CD4-positive, CD25-positive, alpha-beta regulatory T cell (primary cell): ENCODE results near the gene SCFD1. TPM values are rescaled to one million over a fixed set of nuclear protein-coding genes. Genes with fewer than 3 reads are reported as not detected.
A peak's percentile ranks its signal among the peaks of the same experiment; 100 is the strongest.

ENCODE experiments used
- ATAC-seq, 2 donors: fragments of 150-1000 bp; cut with Tn5 transposase; one replicate each; pipeline ENCODE4 v1.10.0; 2021; ENCODE audit warnings: low read depth in 2 of 2, moderate number of reproducible peaks in 2 of 2, moderate library complexity in 1 of 2
- DNase-seq, 3 donors: peaks; one replicate each; pipeline versions ENCODE4 v3.0.0 to v3.0.0-alpha.2; 2012 to 2022; ENCODE audit warnings: mixed read lengths in 1 of 3
- H3K27ac ChIP-seq: one replicate; pipeline ENCODE4 v1.7.0; 2013; ENCODE audit warnings: mild to moderate bottlenecking, low read length; ENCODE audit not compliant: insufficient read depth, poor library complexity, severe bottlenecking
- H3K27me3 ChIP-seq: one replicate; pipeline ENCODE4 v1.7.0; 2013; ENCODE audit warnings: low read length; ENCODE audit not compliant: control insufficient read depth, insufficient read depth
- H3K36me3 ChIP-seq: one replicate; pipeline ENCODE4 v1.7.0; 2013; ENCODE audit warnings: mild to moderate bottlenecking, low read length, moderate library complexity; ENCODE audit not compliant: control insufficient read depth, insufficient read depth
- H3K4me1 ChIP-seq: 2 replicates; pipeline ENCODE4 v1.7.0; 2013; ENCODE audit warnings: mild to moderate bottlenecking, low read length; ENCODE audit not compliant: insufficient read depth, control insufficient read depth, poor library complexity, severe bottlenecking
- H3K4me3 ChIP-seq: one replicate; pipeline ENCODE4 v1.7.0; 2013; ENCODE audit warnings: low read depth, mild to moderate bottlenecking, low read length, moderate library complexity
- H3K9me3 ChIP-seq, 2 experiments: 1 replicate in 1 of 2; 2 replicates in 1 of 2; pipeline ENCODE4 v1.7.0; 2013; ENCODE audit warnings: low read length in 2 of 2, mild to moderate bottlenecking in 1 of 2, moderate library complexity in 1 of 2; ENCODE audit not compliant: control insufficient read depth in 2 of 2
- H3K27ac Mint-ChIP-seq, 3 donors: one replicate each; pipeline ENCODE4 v1.8.0; 2020 to 2022; ENCODE audit warnings: mild to moderate bottlenecking in 3 of 3, mixed read lengths in 3 of 3, moderate library complexity in 2 of 3
- H3K27me3 Mint-ChIP-seq: one replicate; pipeline ENCODE4 v1.8.0; 2022; ENCODE audit warnings: mild to moderate bottlenecking, mixed read lengths
- H3K36me3 Mint-ChIP-seq: one replicate; pipeline ENCODE4 v1.8.0; 2020; ENCODE audit warnings: mixed read lengths
- H3K4me1 Mint-ChIP-seq, 4 donors: one replicate each; pipeline ENCODE4 v1.8.0; 2020 to 2022; ENCODE audit warnings: mixed read lengths in 4 of 4, mild to moderate bottlenecking in 1 of 4
- H3K4me3 Mint-ChIP-seq, 4 donors: one replicate each; pipeline ENCODE4 v1.8.0; 2020 to 2022; ENCODE audit warnings: mild to moderate bottlenecking in 4 of 4, mixed read lengths in 4 of 4, moderate library complexity in 3 of 4
- H3K9me3 Mint-ChIP-seq, 7 donors: one replicate each; pipeline ENCODE4 v1.8.0; 2020 to 2022; ENCODE audit warnings: mixed read lengths in 7 of 7, mild to moderate bottlenecking in 3 of 7, moderate library complexity in 2 of 7
- polyA plus RNA-seq, 4 donors: library from polyadenylated mRNA; unstranded; fragments of 300-500 nt; fragmentation: Illumina TruSeq; gene quantifications; one replicate each; pipeline ENCODE4 v1.2.3, GENCODE V29; 2021
- total RNA-seq: library from RNA; stranded (reverse); gene quantifications from one replicate; pipeline ENCODE4 v1.2.3, GENCODE V29; 2022

Gene SCFD1
- total and polyA plus RNA-seq, 5 donors from 2014 or later = 56.1 to 86.6 (median 63.3) TPM

- peak in 1 of 2 donors; percentile 53 for ATAC-seq
- Mint-ChIP-seq H3K27ac (no peak overlapping the region), H3K4me3 (no peak overlapping the region), H3K9me3 (no peaks in the 10 kb centered on the region), H3K36me3 (peaks cover 28% of the 10 kb centered on the region), H3K4me1 (peaks cover 0 to 11% (median 2%) of the 10 kb centered on the region in 4 donors), H3K27me3 (no peaks in the 10 kb centered on the region)
- Histone ChIP-seq H3K9me3 (no peaks in the 10 kb centered on the region), H3K27me3 (no peaks in the 10 kb centered on the region), H3K4me1 (no peaks in the 10 kb centered on the region), H3K4me3 (no peak overlapping the region), H3K36me3 (peaks cover 63% of the 10 kb centered on the region), H3K27ac (no peak overlapping the region)
- DNase-seq = peak; percentile 8 to 45 (median 8)
Measured at GRCh38 chr14:30656190-30656632, 34.1 kb downstream of the SCFD1 start.

GRCh38 chr14:30657050-30657449 lies 34.9 kb downstream of the SCFD1 start:
- Histone ChIP-seq H3K27ac (no peak overlapping the region), H3K9me3 (no peaks in the 10 kb centered on the region), H3K4me1 (no peaks in the 10 kb centered on the region), H3K36me3 (peaks cover 58% of the 10 kb centered on the region), H3K4me3 (no peak overlapping the region), H3K27me3 (no peaks in the 10 kb centered on the region)
- no peak overlapping the region for H3K4me3 Mint-ChIP-seq
- ATAC-seq = no peak
- H3K4me1 Mint-ChIP-seq = peaks cover 0 to 12% (median 2%) of the 10 kb centered on the region in 4 donors
- H3K27ac Mint-ChIP-seq = no peak overlapping the region
- H3K36me3 Mint-ChIP-seq = peaks cover 28% of the 10 kb centered on the region
- no peaks in the 10 kb centered on the region for H3K27me3 Mint-ChIP-seq
- H3K9me3 Mint-ChIP-seq = no peaks in the 10 kb centered on the region
- DNase-seq = no peak

GRCh38 chr14:30657606-30658163 lies 35.6 kb downstream of the SCFD1 start:
- H3K9me3 ChIP-seq = no peaks in the 10 kb centered on the region
- H3K27me3 ChIP-seq = no peaks in the 10 kb centered on the region
- no peak overlapping the region for H3K4me3 ChIP-seq
- peaks cover 33% of the 10 kb centered on the region for H3K36me3 Mint-ChIP-seq
- H3K27me3 Mint-ChIP-seq = no peaks in the 10 kb centered on the region
- no peak overlapping the region for H3K27ac Mint-ChIP-seq
- H3K4me1 Mint-ChIP-seq = peaks cover 0 to 17% (median 2%) of the 10 kb centered on the region in 4 donors
- ATAC-seq (no peak), DNase-seq (peak in 1 of 3 donors; percentile 35)
- H3K36me3 ChIP-seq = peaks cover 55% of the 10 kb centered on the region
- H3K27ac ChIP-seq = no peak overlapping the region
- H3K4me1 ChIP-seq = no peaks in the 10 kb centered on the region
- H3K9me3 Mint-ChIP-seq = no peaks in the 10 kb centered on the region
- H3K4me3 Mint-ChIP-seq = no peak overlapping the region

GRCh38 chr14:30658645-30659044 lies 36.5 kb downstream of the SCFD1 start:
- H3K4me1 Mint-ChIP-seq = peaks cover 0 to 17% (median 2%) of the 10 kb centered on the region in 4 donors
- H3K36me3 Mint-ChIP-seq = peaks cover 34% of the 10 kb centered on the region
- H3K9me3 ChIP-seq = no peaks in the 10 kb centered on the region
- ATAC-seq (no peak), DNase-seq (no peak)
- H3K27me3 ChIP-seq = no peaks in the 10 kb centered on the region
- no peak overlapping the region for H3K27ac ChIP-seq
- H3K27ac Mint-ChIP-seq = no peak overlapping the region
- H3K4me3 Mint-ChIP-seq = no peak overlapping the region
- H3K36me3 ChIP-seq = peaks cover 51% of the 10 kb centered on the region
- H3K27me3 Mint-ChIP-seq = no peaks in the 10 kb centered on the region
- no peaks in the 10 kb centered on the region for H3K4me1 ChIP-seq
- H3K4me3 ChIP-seq = no peak overlapping the region
- H3K9me3 Mint-ChIP-seq = no peaks in the 10 kb centered on the region

- peak overlapping the region in 1 of 3 donors; percentile 34 for H3K27ac Mint-ChIP-seq
- H3K36me3 Mint-ChIP-seq = peaks cover 31% of the 10 kb centered on the region
- no peak for ATAC-seq
Measured at GRCh38 chr14:30669594-30669993, 47.5 kb downstream of the SCFD1 start.

GRCh38 chr14:30673071-30673470 lies 51.0 kb downstream of the SCFD1 start:
- Histone ChIP-seq H3K27ac (no peak overlapping the region), H3K4me1 (no peaks in the 10 kb centered on the region), H3K9me3 (no peaks in the 10 kb centered on the region), H3K4me3 (no peak overlapping the region), H3K36me3 (peaks cover 60% of the 10 kb centered on the region), H3K27me3 (no peaks in the 10 kb centered on the region)
- H3K36me3 Mint-ChIP-seq = peaks cover 47% of the 10 kb centered on the region
- H3K27ac Mint-ChIP-seq = no peak overlapping the region
- peaks cover 0 to 2% (median 0%) of the 10 kb centered on the region in 7 donors for H3K9me3 Mint-ChIP-seq
- no peaks in the 10 kb centered on the region for H3K27me3 Mint-ChIP-seq
- ATAC-seq (no peak), DNase-seq (no peak)
- H3K4me1 Mint-ChIP-seq = peaks cover 0 to 21% (median 14%) of the 10 kb centered on the region in 4 donors
- H3K4me3 Mint-ChIP-seq = no peak overlapping the region

More at GRCh38 chr14:30669594-30669993, 47.5 kb downstream of the SCFD1 start:
- no peaks in the 10 kb centered on the region for H3K27me3 ChIP-seq
- peaks cover 0 to 1% (median 0%) of the 10 kb centered on the region in 7 donors for H3K9me3 Mint-ChIP-seq
- H3K36me3 ChIP-seq = peaks cover 30% of the 10 kb centered on the region
- no peaks in the 10 kb centered on the region for H3K9me3 ChIP-seq
- H3K4me3 Mint-ChIP-seq = no peak overlapping the region
- H3K27me3 Mint-ChIP-seq = no peaks in the 10 kb centered on the region
- H3K4me1 Mint-ChIP-seq = peaks cover 0 to 19% (median 18%) of the 10 kb centered on the region in 4 donors
- H3K27ac ChIP-seq = no peak overlapping the region
- H3K4me3 ChIP-seq = no peak overlapping the region
- no peak for DNase-seq
- no peaks in the 10 kb centered on the region for H3K4me1 ChIP-seq

- Histone ChIP-seq H3K27ac (no peak overlapping the region), H3K4me1 (no peaks in the 10 kb centered on the region), H3K36me3 (peaks cover 54% of the 10 kb centered on the region), H3K27me3 (no peaks in the 10 kb centered on the region), H3K4me3 (no peak overlapping the region), H3K9me3 (no peaks in the 10 kb centered on the region)
- Mint-ChIP-seq H3K9me3 (peaks cover 0 to 4% (median 0%) of the 10 kb centered on the region in 7 donors), H3K4me3 (no peak overlapping the region), H3K27ac (peak overlapping the region in 1 of 3 donors; percentile 27), H3K27me3 (no peaks in the 10 kb centered on the region), H3K36me3 (peaks cover 59% of the 10 kb centered on the region), H3K4me1 (peaks cover 14 to 26% (median 17%) of the 10 kb centered on the region in 4 donors)
- DNase-seq (no peak), ATAC-seq (no peak)
Measured at GRCh38 chr14:30678926-30679431, 56.9 kb downstream of the SCFD1 start.

- H3K27me3 ChIP-seq = no peaks in the 10 kb centered on the region
- H3K9me3 ChIP-seq = no peaks in the 10 kb centered on the region
- Mint-ChIP-seq H3K4me1 (peaks cover 14 to 25% (median 17%) of the 10 kb centered on the region in 4 donors), H3K9me3 (peaks cover 0 to 6% (median 0%) of the 10 kb centered on the region in 7 donors), H3K4me3 (no peak overlapping the region), H3K27ac (peak overlapping the region in 1 of 3 donors; percentile 42), H3K36me3 (peaks cover 61% of the 10 kb centered on the region), H3K27me3 (no peaks in the 10 kb centered on the region)
- peaks cover 47% of the 10 kb centered on the region for H3K36me3 ChIP-seq
- no peaks in the 10 kb centered on the region for H3K4me1 ChIP-seq
- no peak overlapping the region for H3K4me3 ChIP-seq
- H3K27ac ChIP-seq = no peak overlapping the region
- ATAC-seq (no peak), DNase-seq (no peak)
Measured at GRCh38 chr14:30680036-30680435, 57.9 kb downstream of the SCFD1 start.
